ENCODE measurements around the gene ENTPD2.

Gene ENTPD2

GRCh38 chr9:137054932-137055384 lies 1.1 kb upstream of the ENTPD2 start:
- H3K4me2 ChIP-seq (ENCODE audit: low read depth, low read length, poor library complexity, severe bottlenecking) = no peak overlapping the region

GRCh38 chr9:137052998-137053943 lies 590 bp downstream of the ENTPD2 start:
- Histone ChIP-seq H4K20me1 (ENCODE audit: low read depth, low read length) (no peaks in the 10 kb centered on the region), H3K36me3 (ENCODE audit: low read length) (no peaks in the 10 kb centered on the region), H3K4me3 (ENCODE audit: insufficient read depth, low read length, poor library complexity, severe bottlenecking) (no peak overlapping the region), H2AFZ (ENCODE audit: low read depth, low read length, severe bottlenecking) (no peak overlapping the region), H3K9me2 (replicated peaks; ENCODE audit: insufficient read depth, low read length) (no peaks in the 10 kb centered on the region), H3F3A (ENCODE audit: insufficient read depth) (no peaks in the 10 kb centered on the region), H3K27ac (ENCODE audit: low read depth, low read length) (no peak overlapping the region), H3K9me3 (ENCODE audit: insufficient read depth, low read length) (no peaks in the 10 kb centered on the region), H3K4me2 (ENCODE audit: low read depth, low read length, poor library complexity, severe bottlenecking) (no peak overlapping the region), H3K9ac (ENCODE audit: low read length) (no peak overlapping the region), H3K79me2 (ENCODE audit: insufficient read depth, low read length) (no peaks in the 10 kb centered on the region), H3K27me3 (ENCODE audit: low read length) (no peaks in the 10 kb centered on the region)
- TF ChIP-seq, protein P1, sequence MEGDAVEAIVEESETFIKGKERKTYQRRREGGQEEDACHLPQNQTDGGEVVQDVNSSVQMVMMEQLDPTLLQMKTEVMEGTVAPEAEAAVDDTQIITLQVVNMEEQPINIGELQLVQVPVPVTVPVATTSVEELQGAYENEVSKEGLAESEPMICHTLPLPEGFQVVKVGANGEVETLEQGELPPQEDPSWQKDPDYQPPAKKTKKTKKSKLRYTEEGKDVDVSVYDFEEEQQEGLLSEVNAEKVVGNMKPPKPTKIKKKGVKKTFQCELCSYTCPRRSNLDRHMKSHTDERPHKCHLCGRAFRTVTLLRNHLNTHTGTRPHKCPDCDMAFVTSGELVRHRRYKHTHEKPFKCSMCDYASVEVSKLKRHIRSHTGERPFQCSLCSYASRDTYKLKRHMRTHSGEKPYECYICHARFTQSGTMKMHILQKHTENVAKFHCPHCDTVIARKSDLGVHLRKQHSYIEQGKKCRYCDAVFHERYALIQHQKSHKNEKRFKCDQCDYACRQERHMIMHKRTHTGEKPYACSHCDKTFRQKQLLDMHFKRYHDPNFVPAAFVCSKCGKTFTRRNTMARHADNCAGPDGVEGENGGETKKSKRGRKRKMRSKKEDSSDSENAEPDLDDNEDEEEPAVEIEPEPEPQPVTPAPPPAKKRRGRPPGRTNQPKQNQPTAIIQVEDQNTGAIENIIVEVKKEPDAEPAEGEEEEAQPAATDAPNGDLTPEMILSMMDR (IDR thresholded peaks at IDR 0.05; ENCODE audit: insufficient read depth, low read length, poor library complexity, severe bottlenecking) = no peak
- TF ChIP-seq EZH2phosphoT487 (conservative IDR thresholded peaks at IDR 0.05; ENCODE audit: low read length) = no peak

More at GRCh38 chr9:137054932-137055384, 1.1 kb upstream of the ENTPD2 start:
- H3K9me3 ChIP-seq (ENCODE audit: insufficient read depth, low read length) = no peaks in the 10 kb centered on the region
- no peak overlapping the region for H3K4me3 ChIP-seq (ENCODE audit: insufficient read depth, low read length, poor library complexity, severe bottlenecking)
- TF ChIP-seq, protein P1 (IDR thresholded peaks at IDR 0.05; ENCODE audit: insufficient read depth, low read length, poor library complexity, severe bottlenecking) = no peak
- TF ChIP-seq EZH2phosphoT487 (conservative IDR thresholded peaks at IDR 0.05; ENCODE audit: low read length) = no peak
- H3K27me3 ChIP-seq (ENCODE audit: low read length) = no peaks in the 10 kb centered on the region
- H3K36me3 ChIP-seq (ENCODE audit: low read length) = no peaks in the 10 kb centered on the region
- H3K27ac ChIP-seq (ENCODE audit: low read depth, low read length) = no peak overlapping the region
- no peak overlapping the region for H2AFZ ChIP-seq (ENCODE audit: low read depth, low read length, severe bottlenecking)
- no peaks in the 10 kb centered on the region for H3K9me2 ChIP-seq (replicated peaks; ENCODE audit: insufficient read depth, low read length)
- H4K20me1 ChIP-seq (ENCODE audit: low read depth, low read length) = no peaks in the 10 kb centered on the region
- no peaks in the 10 kb centered on the region for H3K79me2 ChIP-seq (ENCODE audit: insufficient read depth, low read length)
- H3F3A ChIP-seq (ENCODE audit: insufficient read depth) = no peaks in the 10 kb centered on the region
- no peak overlapping the region for H3K9ac ChIP-seq (ENCODE audit: low read length)

- TF ChIP-seq, protein P1 (IDR thresholded peaks at IDR 0.05; ENCODE audit: insufficient read depth, low read length, poor library complexity, severe bottlenecking) = no peak
- no peak for TF ChIP-seq EZH2phosphoT487 (conservative IDR thresholded peaks at IDR 0.05; ENCODE audit: low read length)
Observed at GRCh38 chr9:137052293-137052692, 1.6 kb downstream of the ENTPD2 start.

More at GRCh38 chr9:137052293-137052692, 1.6 kb downstream of the ENTPD2 start:
- no peak overlapping the region for H3K4me2 ChIP-seq (ENCODE audit: low read depth, low read length, poor library complexity, severe bottlenecking)
- H3K79me2 ChIP-seq (ENCODE audit: insufficient read depth, low read length) = no peaks in the 10 kb centered on the region
- H2AFZ ChIP-seq (ENCODE audit: low read depth, low read length, severe bottlenecking) = no peak overlapping the region
- no peak overlapping the region for H3K4me3 ChIP-seq (ENCODE audit: insufficient read depth, low read length, poor library complexity, severe bottlenecking)
- H3F3A ChIP-seq (ENCODE audit: insufficient read depth) = no peaks in the 10 kb centered on the region
- no peaks in the 10 kb centered on the region for H3K9me2 ChIP-seq (replicated peaks; ENCODE audit: insufficient read depth, low read length)
- H3K9me3 ChIP-seq (ENCODE audit: insufficient read depth, low read length) = no peaks in the 10 kb centered on the region
- no peak overlapping the region for H3K27ac ChIP-seq (ENCODE audit: low read depth, low read length)
- no peaks in the 10 kb centered on the region for H3K27me3 ChIP-seq (ENCODE audit: low read length)
- no peaks in the 10 kb centered on the region for H4K20me1 ChIP-seq (ENCODE audit: low read depth, low read length)
- H3K36me3 ChIP-seq (ENCODE audit: low read length) = no peaks in the 10 kb centered on the region
- H3K9ac ChIP-seq (ENCODE audit: low read length) = no peak overlapping the region
